GM12878 (cell line): ENCODE results near the gene PIK3C3. TPM values are rescaled to one million over a fixed set of nuclear protein-coding genes. Genes with fewer than 3 reads are reported as not detected.

Experiments
- CREM ChIP-seq: IDR thresholded peaks from 2 replicates; pipeline ENCODE4 v1.6.1; 2014; ENCODE audit warnings: antibody characterized with exemption, low read depth
- EGR1 ChIP-seq, 2 experiments: IDR thresholded peaks; 1 replicate in 1 of 2; 2 replicates in 1 of 2; pipeline ENCODE4 v1.6.1; 2011 to 2012; ENCODE audit warnings: low read depth in 2 of 2, low read length in 2 of 2, borderline replicate concordance in 1 of 2, mild to moderate bottlenecking in 1 of 2, moderate library complexity in 1 of 2
- EZH2 ChIP-seq: IDR thresholded peaks from 2 replicates; pipeline ENCODE4 v1.6.1; 2012; ENCODE audit warnings: low read depth, mild to moderate bottlenecking, control low read depth, inconsistent platforms, low read length, borderline replicate concordance; ENCODE audit not compliant: control insufficient read depth
- FOXK2 ChIP-seq: fragments of 450-650 bp; IDR thresholded peaks from 2 replicates; pipeline ENCODE4 v1.6.1; 2017; ENCODE audit warnings: mild to moderate bottlenecking, moderate library complexity
- GATAD2B ChIP-seq: fragments of 450-650 bp; conservative IDR thresholded peaks from 2 replicates; pipeline ENCODE4 v1.6.1; 2017; ENCODE audit warnings: low read depth, mild to moderate bottlenecking, moderate library complexity
- HDGF ChIP-seq: fragments of 450-650 bp; IDR thresholded peaks from 2 replicates; pipeline ENCODE4 v1.6.1; 2016; ENCODE audit warnings: antibody characterized with exemption
- IKZF2 ChIP-seq, 2 experiments: fragments of 450-650 bp; IDR thresholded peaks; 2 replicates each; pipeline ENCODE4 v1.6.1; 2017; ENCODE audit warnings: mild to moderate bottlenecking in 2 of 2, moderate library complexity in 2 of 2
- LARP7 ChIP-seq: fragments of 450-650 bp; IDR thresholded peaks from 2 replicates; pipeline ENCODE4 v1.6.1; 2017; ENCODE audit warnings: mild to moderate bottlenecking
- MEF2A ChIP-seq: IDR thresholded peaks from 2 replicates; pipeline ENCODE4 v1.6.1; 2011; ENCODE audit warnings: low read depth, mild to moderate bottlenecking, low read length, moderate library complexity; ENCODE audit not compliant: insufficient read depth
- MTA2 ChIP-seq: fragments of 450-650 bp; IDR thresholded peaks from 2 replicates; pipeline ENCODE4 v1.6.1; 2016; ENCODE audit warnings: low read depth, mild to moderate bottlenecking, moderate library complexity
- NR2C2 ChIP-seq: IDR thresholded peaks from 2 replicates; pipeline ENCODE4 v1.6.1; 2011; ENCODE audit warnings: borderline replicate concordance, low read depth; ENCODE audit not compliant: control insufficient read depth, insufficient read length
- PAX8 ChIP-seq: fragments of 450-650 bp; IDR thresholded peaks from 2 replicates; pipeline ENCODE4 v1.6.1; 2017; ENCODE audit warnings: mild to moderate bottlenecking, moderate library complexity
- RFX5 ChIP-seq: IDR thresholded peaks from 2 replicates; pipeline ENCODE4 v1.6.1; 2011; ENCODE audit warnings: low read depth, low read length, improper control_type of control experiment
- SMC3 ChIP-seq: IDR thresholded peaks from 2 replicates; pipeline ENCODE4 v1.6.1; 2011; ENCODE audit warnings: low read length, improper control_type of control experiment, borderline replicate concordance
- TBL1XR1 ChIP-seq: IDR thresholded peaks from 2 replicates; pipeline ENCODE4 v1.6.1; 2012; ENCODE audit warnings: low read depth, low read length, improper control_type of control experiment
- TCF7 ChIP-seq: IDR thresholded peaks from 2 replicates; pipeline ENCODE4 v1.6.1; 2014; ENCODE audit warnings: antibody characterized with exemption, borderline replicate concordance
- WRNIP1 ChIP-seq: IDR thresholded peaks from 2 replicates; pipeline ENCODE4 v1.6.1; 2011; ENCODE audit warnings: low read depth, low read length, improper control_type of control experiment, borderline replicate concordance
- polyA plus RNA-seq, 11 experiments: library from polyadenylated mRNA; depleted of rRNA in 4 of 11; unstranded in 6 of 11; stranded (reverse) in 5 of 11; fragments of >200 nt; fragmentation: Nextera tagmentation in 4 of 11; fragmentation: Illumina TruSeq in 1 of 11; extraction: Ambion mirVana in 4 of 11; extraction: Trizol in 1 of 11; gene quantifications; 1 replicate in 1 of 11; 2 replicates in 10 of 11; pipeline versions ENCODE4 v1.2.1 to v1.2.3, GENCODE V29; 2011 to 2016; ENCODE audit warnings: inconsistent platforms in 2 of 11, missing spikeins in 2 of 11, low read depth in 1 of 11
- total RNA-seq, 4 experiments: library from RNA; depleted of rRNA in 3 of 4; stranded (reverse); fragments of >200 nt in 3 of 4; fragmentation: Illumina TruSeq in 1 of 4; extraction: Trizol in 1 of 4; gene quantifications; 2 replicates each; pipeline versions ENCODE4 v1.2.1 to v1.2.3, GENCODE V29; 2013 to 2021
- TF ChIP-seq, protein P1 (sequence below): fragments of 450-650 bp; IDR thresholded peaks from 2 replicates; pipeline ENCODE4 v1.6.1; 2016; ENCODE audit warnings: mild to moderate bottlenecking
- TF ChIP-seq, protein P2 (sequence below): IDR thresholded peaks from 2 replicates; pipeline ENCODE4 v1.6.1; 2012; ENCODE audit warnings: improper control_type of control experiment, low read depth, low read length; ENCODE audit not compliant: insufficient replicate concordance
- TF ChIP-seq, protein P3 (sequence below), 3 experiments: IDR thresholded peaks in 2 of 3; conservative IDR thresholded peaks in 1 of 3; 2 replicates each; pipeline ENCODE4 v1.5.1; 2011; ENCODE audit warnings: low read depth in 3 of 3, low read length in 3 of 3, mild to moderate bottlenecking in 3 of 3, control low read depth in 2 of 3, moderate library complexity in 2 of 3, inconsistent platforms in 1 of 3, mixed read lengths in 1 of 3; ENCODE audit not compliant: control insufficient read depth in 2 of 3, insufficient read depth in 1 of 3; ENCODE audit errors: extremely low read depth in 1 of 3
- TF ChIP-seq, protein P4 (sequence below): IDR thresholded peaks from 2 replicates; pipeline ENCODE4 v1.6.1; 2011; ENCODE audit warnings: borderline replicate concordance, low read depth, mild to moderate bottlenecking, moderate library complexity, mixed read lengths, low read length; ENCODE audit not compliant: insufficient read depth; ENCODE audit errors: extremely low read length

PIK3C3 gene
- total and polyA plus RNA-seq, 10 of the 15 experiments (the other 5 are each of a cell fraction or from before 2014, with no cell fraction given), result 14.4 to 131 (median 32.4) TPM

DNA sequence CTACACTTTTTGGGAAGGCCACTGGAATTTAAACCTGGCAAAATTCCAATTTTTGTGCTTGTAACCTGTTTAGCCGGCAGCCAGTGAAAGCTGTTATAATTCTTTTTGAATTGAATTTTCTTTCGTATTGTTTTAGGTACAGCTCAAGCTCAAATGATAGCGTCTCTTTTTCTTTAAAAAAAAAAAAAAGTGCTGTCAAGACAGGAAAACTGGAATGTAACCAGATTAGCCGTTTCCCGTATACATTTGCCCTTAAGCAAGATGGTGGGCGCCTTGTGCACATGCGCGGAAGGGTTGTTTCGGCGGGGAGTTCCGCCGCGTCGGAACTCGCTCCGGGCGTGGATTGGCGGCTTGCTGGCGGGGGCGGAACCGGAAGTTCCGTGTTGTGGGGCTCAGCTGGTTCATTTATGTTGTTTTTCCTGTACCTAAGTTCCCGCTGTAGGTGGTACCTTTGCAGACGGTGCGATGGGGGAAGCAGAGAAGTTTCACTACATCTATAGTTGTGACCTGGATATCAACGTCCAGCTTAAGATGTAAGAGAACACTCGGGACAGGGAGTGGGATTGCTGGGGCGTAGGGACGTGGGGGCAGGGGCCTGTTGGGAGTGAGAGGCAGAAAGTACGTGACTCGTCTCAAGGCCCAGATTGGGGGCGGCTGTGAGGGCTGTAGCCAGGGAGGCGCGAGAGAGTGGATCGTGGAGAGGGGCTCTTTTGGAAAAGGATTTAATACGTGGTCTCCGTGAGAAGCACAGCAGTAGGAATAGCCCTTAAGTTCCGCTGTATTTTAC is at the start of gene PIK3C3 (continued):
- no peak for TF ChIP-seq WRNIP1
- peak; percentile 72 for TF ChIP-seq HDGF
- TF ChIP-seq, protein P1, sequence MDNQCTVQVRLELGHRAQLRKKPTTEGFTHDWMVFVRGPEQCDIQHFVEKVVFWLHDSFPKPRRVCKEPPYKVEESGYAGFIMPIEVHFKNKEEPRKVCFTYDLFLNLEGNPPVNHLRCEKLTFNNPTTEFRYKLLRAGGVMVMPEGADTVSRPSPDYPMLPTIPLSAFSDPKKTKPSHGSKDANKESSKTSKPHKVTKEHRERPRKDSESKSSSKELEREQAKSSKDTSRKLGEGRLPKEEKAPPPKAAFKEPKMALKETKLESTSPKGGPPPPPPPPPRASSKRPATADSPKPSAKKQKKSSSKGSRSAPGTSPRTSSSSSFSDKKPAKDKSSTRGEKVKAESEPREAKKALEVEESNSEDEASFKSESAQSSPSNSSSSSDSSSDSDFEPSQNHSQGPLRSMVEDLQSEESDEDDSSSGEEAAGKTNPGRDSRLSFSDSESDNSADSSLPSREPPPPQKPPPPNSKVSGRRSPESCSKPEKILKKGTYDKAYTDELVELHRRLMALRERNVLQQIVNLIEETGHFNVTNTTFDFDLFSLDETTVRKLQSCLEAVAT, result peak; percentile 41
- no peak for TF ChIP-seq FOXK2
- TF ChIP-seq, protein P2, sequence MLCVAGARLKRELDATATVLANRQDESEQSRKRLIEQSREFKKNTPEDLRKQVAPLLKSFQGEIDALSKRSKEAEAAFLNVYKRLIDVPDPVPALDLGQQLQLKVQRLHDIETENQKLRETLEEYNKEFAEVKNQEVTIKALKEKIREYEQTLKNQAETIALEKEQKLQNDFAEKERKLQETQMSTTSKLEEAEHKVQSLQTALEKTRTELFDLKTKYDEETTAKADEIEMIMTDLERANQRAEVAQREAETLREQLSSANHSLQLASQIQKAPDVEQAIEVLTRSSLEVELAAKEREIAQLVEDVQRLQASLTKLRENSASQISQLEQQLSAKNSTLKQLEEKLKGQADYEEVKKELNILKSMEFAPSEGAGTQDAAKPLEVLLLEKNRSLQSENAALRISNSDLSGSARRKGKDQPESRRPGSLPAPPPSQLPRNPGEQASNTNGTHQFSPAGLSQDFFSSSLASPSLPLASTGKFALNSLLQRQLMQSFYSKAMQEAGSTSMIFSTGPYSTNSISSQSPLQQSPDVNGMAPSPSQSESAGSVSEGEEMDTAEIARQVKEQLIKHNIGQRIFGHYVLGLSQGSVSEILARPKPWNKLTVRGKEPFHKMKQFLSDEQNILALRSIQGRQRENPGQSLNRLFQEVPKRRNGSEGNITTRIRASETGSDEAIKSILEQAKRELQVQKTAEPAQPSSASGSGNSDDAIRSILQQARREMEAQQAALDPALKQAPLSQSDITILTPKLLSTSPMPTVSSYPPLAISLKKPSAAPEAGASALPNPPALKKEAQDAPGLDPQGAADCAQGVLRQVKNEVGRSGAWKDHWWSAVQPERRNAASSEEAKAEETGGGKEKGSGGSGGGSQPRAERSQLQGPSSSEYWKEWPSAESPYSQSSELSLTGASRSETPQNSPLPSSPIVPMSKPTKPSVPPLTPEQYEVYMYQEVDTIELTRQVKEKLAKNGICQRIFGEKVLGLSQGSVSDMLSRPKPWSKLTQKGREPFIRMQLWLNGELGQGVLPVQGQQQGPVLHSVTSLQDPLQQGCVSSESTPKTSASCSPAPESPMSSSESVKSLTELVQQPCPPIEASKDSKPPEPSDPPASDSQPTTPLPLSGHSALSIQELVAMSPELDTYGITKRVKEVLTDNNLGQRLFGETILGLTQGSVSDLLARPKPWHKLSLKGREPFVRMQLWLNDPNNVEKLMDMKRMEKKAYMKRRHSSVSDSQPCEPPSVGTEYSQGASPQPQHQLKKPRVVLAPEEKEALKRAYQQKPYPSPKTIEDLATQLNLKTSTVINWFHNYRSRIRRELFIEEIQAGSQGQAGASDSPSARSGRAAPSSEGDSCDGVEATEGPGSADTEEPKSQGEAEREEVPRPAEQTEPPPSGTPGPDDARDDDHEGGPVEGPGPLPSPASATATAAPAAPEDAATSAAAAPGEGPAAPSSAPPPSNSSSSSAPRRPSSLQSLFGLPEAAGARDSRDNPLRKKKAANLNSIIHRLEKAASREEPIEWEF, result peak; percentile 70
- TF ChIP-seq SMC3, result no peak
- TF ChIP-seq EZH2, result no peak
- 0 out of 2 replicates have a peak, but pooled peaks have one; percentile 21 for TF ChIP-seq MEF2A
- no peak for TF ChIP-seq LARP7
- TF ChIP-seq, protein P3, sequence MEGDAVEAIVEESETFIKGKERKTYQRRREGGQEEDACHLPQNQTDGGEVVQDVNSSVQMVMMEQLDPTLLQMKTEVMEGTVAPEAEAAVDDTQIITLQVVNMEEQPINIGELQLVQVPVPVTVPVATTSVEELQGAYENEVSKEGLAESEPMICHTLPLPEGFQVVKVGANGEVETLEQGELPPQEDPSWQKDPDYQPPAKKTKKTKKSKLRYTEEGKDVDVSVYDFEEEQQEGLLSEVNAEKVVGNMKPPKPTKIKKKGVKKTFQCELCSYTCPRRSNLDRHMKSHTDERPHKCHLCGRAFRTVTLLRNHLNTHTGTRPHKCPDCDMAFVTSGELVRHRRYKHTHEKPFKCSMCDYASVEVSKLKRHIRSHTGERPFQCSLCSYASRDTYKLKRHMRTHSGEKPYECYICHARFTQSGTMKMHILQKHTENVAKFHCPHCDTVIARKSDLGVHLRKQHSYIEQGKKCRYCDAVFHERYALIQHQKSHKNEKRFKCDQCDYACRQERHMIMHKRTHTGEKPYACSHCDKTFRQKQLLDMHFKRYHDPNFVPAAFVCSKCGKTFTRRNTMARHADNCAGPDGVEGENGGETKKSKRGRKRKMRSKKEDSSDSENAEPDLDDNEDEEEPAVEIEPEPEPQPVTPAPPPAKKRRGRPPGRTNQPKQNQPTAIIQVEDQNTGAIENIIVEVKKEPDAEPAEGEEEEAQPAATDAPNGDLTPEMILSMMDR (IDR thresholded peaks at IDR 0.05 in 2 of 3, conservative IDR thresholded peaks at IDR 0.05 in 1 of 3; ENCODE audit: control insufficient read depth in 2 of 3, extremely low read depth in 1 of 3, insufficient read depth in 1 of 3, low read depth in 3 of 3, low read length in 3 of 3), result no peak
- no peak for TF ChIP-seq PAX8
- no peak for TF ChIP-seq MTA2
- TF ChIP-seq TCF7, result no peak
- TF ChIP-seq CREM, result peak; percentile 77
- TF ChIP-seq, protein P4, sequence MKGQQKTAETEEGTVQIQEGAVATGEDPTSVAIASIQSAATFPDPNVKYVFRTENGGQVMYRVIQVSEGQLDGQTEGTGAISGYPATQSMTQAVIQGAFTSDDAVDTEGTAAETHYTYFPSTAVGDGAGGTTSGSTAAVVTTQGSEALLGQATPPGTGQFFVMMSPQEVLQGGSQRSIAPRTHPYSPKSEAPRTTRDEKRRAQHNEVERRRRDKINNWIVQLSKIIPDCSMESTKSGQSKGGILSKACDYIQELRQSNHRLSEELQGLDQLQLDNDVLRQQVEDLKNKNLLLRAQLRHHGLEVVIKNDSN, result no peak
- TF ChIP-seq EGR1 (IDR thresholded peaks at IDR 0.05; ENCODE audit: borderline replicate concordance in 1 of 2, low read depth in 2 of 2, low read length in 2 of 2), result peak in 1 of 2 experiments; percentile 78; a peak in 1 of 3 replicates
- no peak for TF ChIP-seq GATAD2B
- no peak for TF ChIP-seq NR2C2
- no peak for TF ChIP-seq TBL1XR1
- no peak for TF ChIP-seq RFX5
- TF ChIP-seq IKZF2 (IDR thresholded peaks at IDR 0.05), result no peak
